ENCODE results near the gene SRGAP3. TPM values are rescaled to one million over a fixed set of nuclear protein-coding genes. Genes with fewer than 3 reads are reported as not detected.

SRGAP3 gene
- total RNA-seq, 2 experiments from 2014 or later = 1.2 to 1.3 TPM

DNA sequence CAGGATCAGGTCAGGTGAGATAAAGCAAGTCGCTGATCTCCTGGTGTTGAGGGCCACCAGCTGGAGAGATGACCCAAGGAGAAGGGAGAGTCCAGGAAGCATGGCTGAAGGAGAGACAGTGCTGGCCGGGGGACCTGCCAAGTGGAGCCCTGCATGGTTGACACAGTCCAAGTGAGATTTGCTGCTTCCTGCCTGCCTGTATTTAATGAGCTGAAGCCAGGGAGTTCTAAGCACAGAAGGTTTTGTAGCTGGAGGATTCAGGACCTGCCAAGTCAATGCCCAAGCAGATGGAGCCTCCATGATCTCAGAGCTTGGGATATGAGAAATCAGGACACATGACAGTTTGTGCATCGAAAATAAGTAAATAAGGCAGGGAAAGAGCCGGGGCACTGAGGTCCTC, 125.6 kb downstream of the SRGAP3 start:
- no peak for DNase-seq
- no peak overlapping the region for H3K4me3 Mint-ChIP-seq
- H3K9me3 Mint-ChIP-seq = no peaks in the 10 kb centered on the region
- no peaks in the 10 kb centered on the region for H3K36me3 Mint-ChIP-seq
- no peak overlapping the region for H3K27ac Mint-ChIP-seq
- H3K4me1 Mint-ChIP-seq = no peaks in the 10 kb centered on the region
- H3K27me3 Mint-ChIP-seq = no peaks in the 10 kb centered on the region

DNA sequence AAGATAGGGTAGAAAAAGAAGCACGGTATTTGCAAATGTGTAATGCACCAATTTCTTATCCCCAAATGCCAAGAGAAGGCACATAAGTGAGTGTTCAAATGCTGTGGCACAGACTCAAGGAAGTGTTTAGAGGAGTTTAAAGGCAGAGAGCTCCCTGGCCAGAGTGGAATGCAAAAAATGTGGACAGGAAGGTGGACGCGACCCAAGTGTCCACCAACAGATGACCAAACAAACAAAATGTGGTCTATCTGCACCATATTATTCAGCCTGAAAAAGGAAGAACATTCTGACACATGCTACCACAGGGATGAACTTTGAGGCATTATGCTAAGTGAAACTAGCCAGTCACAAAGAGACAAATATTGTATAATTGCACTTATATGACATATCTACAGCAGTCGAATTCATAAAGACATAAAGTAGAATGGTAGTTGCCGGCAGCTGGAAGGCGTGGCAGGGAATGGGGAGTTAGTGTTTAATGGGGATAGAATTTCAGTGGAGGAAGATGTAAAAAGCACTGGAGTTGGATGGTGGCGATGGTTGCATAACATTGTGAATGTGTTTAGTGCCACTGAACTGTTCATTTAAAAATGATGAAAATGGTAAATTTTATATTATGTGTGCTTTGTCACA, 126.6 kb downstream of the SRGAP3 start:
- no peak for DNase-seq
- no peaks in the 10 kb centered on the region for H3K36me3 Mint-ChIP-seq
- H3K4me1 Mint-ChIP-seq = no peaks in the 10 kb centered on the region
- H3K9me3 Mint-ChIP-seq = no peaks in the 10 kb centered on the region
- no peak overlapping the region for H3K4me3 Mint-ChIP-seq
- H3K27ac Mint-ChIP-seq = no peak overlapping the region
- H3K27me3 Mint-ChIP-seq = no peaks in the 10 kb centered on the region

DNA sequence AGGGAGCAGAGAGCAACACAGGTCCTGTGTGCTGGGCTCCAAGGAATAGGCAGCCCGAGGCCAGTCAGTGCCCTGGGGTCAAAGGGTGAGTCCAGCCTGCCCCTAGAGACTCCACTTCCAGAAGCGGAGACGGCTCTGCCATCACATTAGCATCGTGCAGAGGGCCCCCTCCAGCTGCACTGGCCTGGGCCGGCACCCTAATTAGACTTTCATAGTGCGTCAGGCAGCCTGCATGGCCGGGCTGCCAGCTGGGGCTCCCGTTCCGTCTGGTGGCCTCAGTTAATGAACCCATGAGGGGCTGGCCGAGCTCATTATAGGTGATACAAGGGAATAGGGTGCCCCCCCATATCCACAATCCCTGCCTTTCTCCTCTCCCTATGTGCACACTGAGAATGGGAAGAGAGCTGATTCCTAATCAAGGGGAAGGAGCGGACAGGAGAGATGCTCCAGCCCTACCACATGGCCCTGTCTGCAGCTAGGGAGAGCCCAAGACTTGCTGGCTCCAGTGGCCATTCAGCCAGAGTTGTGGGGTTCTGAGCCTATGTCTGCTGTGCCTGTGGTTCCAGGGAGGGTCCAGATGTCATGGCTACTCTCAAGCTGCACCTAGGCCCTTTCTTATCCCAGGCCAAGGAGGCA, 128.0 kb downstream of the SRGAP3 start:
- no peak for DNase-seq
- Mint-ChIP-seq H3K9me3 (no peaks in the 10 kb centered on the region), H3K27me3 (no peaks in the 10 kb centered on the region), H3K4me3 (no peak overlapping the region), H3K4me1 (no peaks in the 10 kb centered on the region), H3K36me3 (no peaks in the 10 kb centered on the region), H3K27ac (no peak overlapping the region)

DNA sequence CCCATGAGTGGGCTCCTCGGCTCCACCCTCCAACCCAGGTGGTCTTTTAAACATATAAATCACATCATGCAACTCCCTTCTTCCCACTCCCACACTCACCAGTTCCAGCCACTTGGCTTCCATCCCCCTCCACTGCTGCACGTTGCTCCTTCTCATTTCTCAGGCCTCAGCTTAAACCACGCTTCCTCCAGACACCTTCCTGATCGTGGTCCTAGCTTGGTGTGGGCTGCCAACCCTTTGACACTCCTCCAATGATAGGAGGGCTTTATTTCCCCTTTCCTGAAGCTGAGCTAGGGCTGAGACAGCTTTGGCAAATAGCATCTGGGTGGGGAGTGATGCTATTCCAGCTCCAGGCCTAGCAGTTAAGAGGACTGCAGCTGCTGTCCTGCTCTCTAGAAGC, 130.1 kb downstream of the SRGAP3 start:
- DNase-seq = no peak
- Mint-ChIP-seq H3K27me3 (no peaks in the 10 kb centered on the region), H3K4me3 (no peak overlapping the region), H3K27ac (no peak overlapping the region), H3K36me3 (no peaks in the 10 kb centered on the region), H3K4me1 (no peaks in the 10 kb centered on the region), H3K9me3 (no peaks in the 10 kb centered on the region)

- no peaks in the 10 kb centered on the region for H3K4me1 Mint-ChIP-seq
- no peaks in the 10 kb centered on the region for H3K9me3 Mint-ChIP-seq
- no peaks in the 10 kb centered on the region for H3K36me3 Mint-ChIP-seq
- no peak overlapping the region for H3K27ac Mint-ChIP-seq
- H3K4me3 Mint-ChIP-seq = no peak overlapping the region
- DNase-seq = no peak
- H3K27me3 Mint-ChIP-seq = no peaks in the 10 kb centered on the region
Measured at GRCh38 chr3:9118222-9118621, 131.2 kb downstream of the SRGAP3 start.

GRCh38 chr3:9117220-9117619, 132.2 kb downstream of the SRGAP3 start:
- Mint-ChIP-seq H3K4me1 (no peaks in the 10 kb centered on the region), H3K27me3 (no peaks in the 10 kb centered on the region), H3K9me3 (no peaks in the 10 kb centered on the region), H3K36me3 (no peaks in the 10 kb centered on the region), H3K4me3 (no peak overlapping the region), H3K27ac (no peak overlapping the region)
- no peak for DNase-seq

GRCh38 chr3:9116336-9116735, 133.1 kb downstream of the SRGAP3 start:
- Mint-ChIP-seq H3K9me3 (no peaks in the 10 kb centered on the region), H3K4me3 (no peak overlapping the region), H3K27me3 (no peaks in the 10 kb centered on the region), H3K27ac (no peak overlapping the region), H3K36me3 (no peaks in the 10 kb centered on the region), H3K4me1 (no peaks in the 10 kb centered on the region)
- DNase-seq = no peak

DNA sequence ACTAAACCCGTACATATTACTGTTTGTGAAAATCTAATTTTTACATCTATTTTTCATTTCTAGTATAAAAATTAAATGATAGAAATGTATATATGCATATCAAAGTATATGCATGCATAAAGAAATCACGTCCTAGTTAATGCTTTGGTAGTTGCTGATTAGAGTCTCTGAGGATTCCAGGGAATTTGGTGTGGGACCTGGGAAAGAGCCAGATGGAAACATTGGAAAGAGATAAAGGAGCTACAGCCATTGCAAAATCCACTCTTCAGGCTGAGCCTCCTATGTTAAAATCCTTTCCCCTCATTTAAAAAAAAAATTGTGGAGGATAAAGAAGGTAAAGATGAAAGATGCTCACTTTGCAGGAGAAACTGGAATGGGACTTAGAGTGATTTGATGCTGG, 134.1 kb downstream of the SRGAP3 start:
- no peaks in the 10 kb centered on the region for H3K9me3 Mint-ChIP-seq
- H3K4me3 Mint-ChIP-seq = no peak overlapping the region
- no peaks in the 10 kb centered on the region for H3K27me3 Mint-ChIP-seq
- H3K4me1 Mint-ChIP-seq = no peaks in the 10 kb centered on the region
- no peak for DNase-seq
- H3K27ac Mint-ChIP-seq = no peak overlapping the region
- H3K36me3 Mint-ChIP-seq = no peaks in the 10 kb centered on the region

DNA sequence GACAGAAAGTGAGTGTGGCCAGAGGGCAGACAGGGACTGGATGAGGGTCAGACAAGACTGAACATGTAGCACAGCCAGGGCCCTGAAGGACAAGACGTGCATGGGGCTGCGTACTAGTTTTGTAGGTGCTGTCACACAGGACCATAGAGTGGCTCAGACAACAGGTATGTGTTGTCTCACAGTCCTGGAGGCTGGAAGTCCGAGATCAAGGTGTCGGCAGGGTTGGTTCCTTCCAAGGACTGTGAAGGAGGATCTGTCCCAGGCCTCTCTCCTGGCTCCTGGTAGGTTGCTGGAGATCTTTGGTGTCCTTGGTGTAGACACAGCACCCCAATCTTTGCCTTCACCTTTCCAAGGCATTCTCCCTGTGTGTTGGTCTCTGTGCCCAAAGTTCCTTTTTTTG, 136.4 kb downstream of the SRGAP3 start:
- H3K27me3 Mint-ChIP-seq = peaks cover 3% of the 10 kb centered on the region
- no peak for DNase-seq
- no peak overlapping the region for H3K27ac Mint-ChIP-seq
- H3K36me3 Mint-ChIP-seq = no peaks in the 10 kb centered on the region
- no peaks in the 10 kb centered on the region for H3K9me3 Mint-ChIP-seq
- no peak overlapping the region for H3K4me3 Mint-ChIP-seq
- no peaks in the 10 kb centered on the region for H3K4me1 Mint-ChIP-seq

DNA sequence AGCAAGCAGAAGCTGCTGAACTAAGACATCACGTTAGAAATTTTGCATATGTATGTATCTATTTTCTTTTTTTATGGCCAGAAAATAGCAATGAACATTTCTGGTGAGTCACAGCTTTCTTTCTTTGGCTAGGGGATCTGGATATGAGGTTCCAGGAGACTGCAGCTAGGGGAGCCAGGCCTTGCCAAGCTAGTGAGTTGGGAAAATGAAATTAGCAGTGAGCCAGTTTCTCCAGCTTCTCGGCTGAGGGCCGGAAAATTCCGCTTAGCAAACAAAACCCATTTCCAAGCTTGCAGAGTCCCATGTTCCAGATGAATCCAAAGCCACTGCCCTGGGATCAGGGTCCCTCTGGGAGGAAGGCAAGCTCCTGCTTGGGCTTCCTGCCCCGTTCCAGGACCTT, 137.6 kb downstream of the SRGAP3 start:
- Mint-ChIP-seq H3K9me3 (no peaks in the 10 kb centered on the region), H3K27ac (no peak overlapping the region), H3K36me3 (no peaks in the 10 kb centered on the region), H3K27me3 (peaks cover 3% of the 10 kb centered on the region), H3K4me3 (no peak overlapping the region), H3K4me1 (no peaks in the 10 kb centered on the region)
- no peak for DNase-seq

DNA sequence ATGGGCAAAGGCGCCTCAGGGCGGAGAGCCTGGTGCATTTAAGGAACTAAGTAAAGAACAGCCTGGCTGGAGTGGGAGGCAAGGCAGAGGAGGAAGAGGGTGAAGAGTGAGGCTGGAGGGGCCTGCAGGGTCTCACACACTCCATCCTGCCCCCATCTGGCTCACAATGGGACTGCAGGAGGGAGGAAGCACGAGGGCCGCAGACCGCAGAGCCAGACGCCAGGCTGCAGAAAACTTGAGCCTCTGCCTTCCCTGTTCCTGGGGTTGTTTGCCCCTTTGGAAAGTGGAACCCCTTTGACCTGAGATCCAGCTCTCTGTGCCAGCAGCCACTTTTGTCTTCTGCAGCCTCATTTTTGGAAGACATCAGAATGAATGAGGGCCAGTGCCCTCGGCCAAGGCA, 138.0 kb downstream of the SRGAP3 start:
- no peak overlapping the region for H3K27ac Mint-ChIP-seq
- H3K4me1 Mint-ChIP-seq = no peaks in the 10 kb centered on the region
- H3K27me3 Mint-ChIP-seq = peaks cover 3% of the 10 kb centered on the region
- no peaks in the 10 kb centered on the region for H3K36me3 Mint-ChIP-seq
- no peak for DNase-seq
- no peaks in the 10 kb centered on the region for H3K9me3 Mint-ChIP-seq
- no peak overlapping the region for H3K4me3 Mint-ChIP-seq

DNA sequence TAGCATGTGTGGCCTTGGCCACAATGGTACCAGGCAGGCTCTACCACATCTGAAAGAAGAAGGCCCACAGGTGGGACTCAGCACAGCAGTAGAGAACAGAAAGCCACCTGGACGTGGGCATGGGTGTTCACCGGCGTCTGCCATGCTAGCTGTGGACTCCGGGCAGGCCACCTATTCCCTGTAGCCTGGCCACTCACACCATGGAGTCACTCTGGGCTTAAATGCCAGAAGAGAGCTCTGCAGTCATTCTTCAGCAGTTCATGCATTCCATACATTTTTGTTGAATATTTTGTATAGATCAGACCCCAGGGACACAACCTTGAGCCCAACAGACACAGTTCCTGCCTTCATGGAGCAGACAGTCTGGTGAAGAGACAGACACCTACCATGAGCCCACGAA, 138.6 kb downstream of the SRGAP3 start:
- no peaks in the 10 kb centered on the region for H3K4me1 Mint-ChIP-seq
- no peak for DNase-seq
- H3K4me3 Mint-ChIP-seq = no peak overlapping the region
- H3K36me3 Mint-ChIP-seq = no peaks in the 10 kb centered on the region
- no peak overlapping the region for H3K27ac Mint-ChIP-seq
- H3K9me3 Mint-ChIP-seq = no peaks in the 10 kb centered on the region
- peaks cover 3% of the 10 kb centered on the region for H3K27me3 Mint-ChIP-seq

DNA sequence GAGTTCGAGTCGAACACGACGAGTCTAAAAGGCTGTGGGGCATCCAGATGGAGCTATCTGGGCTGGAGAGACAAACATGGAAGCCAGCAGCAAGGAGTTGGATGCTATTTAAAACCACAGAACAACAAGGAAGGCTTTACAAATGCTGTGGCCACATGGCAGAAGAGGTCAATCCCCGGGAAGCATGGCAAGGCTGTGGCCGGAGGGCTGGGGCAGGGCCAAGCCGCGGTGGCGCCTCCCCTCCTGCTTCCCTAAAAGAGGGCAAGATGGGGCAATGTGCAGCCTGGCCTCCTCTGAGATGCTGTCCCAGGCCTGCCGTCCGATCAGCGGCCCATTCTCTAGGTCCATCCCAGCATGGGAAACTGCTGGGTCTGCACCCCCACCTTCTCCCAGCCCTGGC, 139.1 kb downstream of the SRGAP3 start:
- Mint-ChIP-seq H3K27ac (no peak overlapping the region), H3K27me3 (peaks cover 3% of the 10 kb centered on the region), H3K36me3 (no peaks in the 10 kb centered on the region), H3K9me3 (no peaks in the 10 kb centered on the region), H3K4me3 (no peak overlapping the region), H3K4me1 (no peaks in the 10 kb centered on the region)
- no peak for DNase-seq

DNA sequence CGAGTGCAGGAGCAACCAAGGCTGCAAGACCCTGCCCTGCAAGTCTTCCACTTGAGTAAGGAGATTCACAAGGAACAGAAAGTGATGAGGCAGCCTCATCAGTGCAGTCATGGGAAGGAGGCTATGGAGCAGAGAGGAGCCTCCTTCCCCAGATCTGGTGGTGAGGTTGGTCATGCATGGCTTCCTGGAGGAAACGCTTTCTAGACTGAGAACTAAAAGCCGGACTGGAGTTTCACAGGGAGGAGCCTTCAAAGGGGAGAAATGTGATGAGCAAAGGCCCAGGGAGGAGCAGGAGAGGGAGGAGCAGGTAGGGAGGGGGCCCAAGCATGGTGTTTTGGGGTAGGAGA, 139.9 kb downstream of the SRGAP3 start:
- H3K36me3 Mint-ChIP-seq = no peaks in the 10 kb centered on the region

DNA sequence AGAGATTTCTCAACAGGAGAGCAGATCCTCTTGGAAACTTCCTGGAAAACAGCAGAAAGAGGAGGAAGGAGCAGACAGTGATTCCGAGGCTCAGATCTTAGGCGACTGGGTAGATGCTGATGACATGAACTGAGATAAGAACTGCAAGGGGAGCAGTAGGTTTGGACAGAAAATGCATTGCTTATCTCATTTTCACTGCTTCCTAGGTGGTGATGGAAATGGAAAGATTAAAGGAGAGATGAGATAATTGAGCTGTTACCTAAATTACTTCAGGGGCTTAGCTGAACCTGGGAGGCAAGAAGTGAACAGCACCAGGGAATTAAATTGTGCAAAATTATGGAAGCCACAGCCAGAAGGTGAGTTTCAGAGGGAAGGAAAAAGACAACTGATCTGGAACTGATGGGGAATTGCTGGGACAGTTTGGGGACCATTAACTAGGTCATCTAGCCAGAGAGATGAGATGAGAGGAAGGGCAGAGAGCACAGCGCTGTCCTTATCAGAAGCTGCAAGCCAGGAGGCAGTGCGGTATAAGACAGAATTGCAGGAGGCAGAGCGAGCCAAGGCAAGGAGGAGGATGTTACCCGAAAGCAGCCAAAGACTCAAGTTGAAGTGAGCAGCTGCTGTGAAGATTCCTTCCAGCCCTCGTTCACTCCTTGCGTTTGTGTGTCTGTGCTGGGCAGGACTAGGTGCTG, 140.4 kb downstream of the SRGAP3 start:
- H3K27me3 Mint-ChIP-seq = peaks cover 3% of the 10 kb centered on the region
- no peak for DNase-seq
- no peaks in the 10 kb centered on the region for H3K9me3 Mint-ChIP-seq
- no peak overlapping the region for H3K4me3 Mint-ChIP-seq
- no peak overlapping the region for H3K27ac Mint-ChIP-seq
- H3K36me3 Mint-ChIP-seq = no peaks in the 10 kb centered on the region
- H3K4me1 Mint-ChIP-seq = no peaks in the 10 kb centered on the region

More for the DNA sequence above, 139.9 kb downstream of the SRGAP3 start:
- H3K27me3 Mint-ChIP-seq = peaks cover 3% of the 10 kb centered on the region
- H3K27ac Mint-ChIP-seq = no peak overlapping the region
- no peaks in the 10 kb centered on the region for H3K4me1 Mint-ChIP-seq
- H3K4me3 Mint-ChIP-seq = no peak overlapping the region
- DNase-seq = no peak
- H3K9me3 Mint-ChIP-seq = no peaks in the 10 kb centered on the region

DNA sequence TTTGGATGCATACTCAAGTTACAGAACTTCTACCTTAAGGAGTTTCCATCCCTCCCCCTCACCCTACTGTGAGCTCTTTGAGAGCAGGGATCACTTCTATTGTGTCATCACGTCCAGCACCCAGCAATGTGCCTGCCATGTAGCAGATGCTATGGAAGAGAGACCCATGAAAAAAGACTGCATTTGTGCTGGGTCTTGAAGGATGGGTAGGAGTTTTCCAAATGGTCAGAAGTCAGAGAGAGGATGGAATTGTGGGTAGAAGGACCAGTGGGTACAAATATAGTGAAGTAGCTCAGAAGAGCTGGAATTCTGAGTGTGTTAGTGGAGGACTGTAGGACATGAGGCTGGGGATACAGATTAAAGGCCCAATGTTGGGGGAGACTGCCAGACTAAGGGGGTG, 141.7 kb downstream of the SRGAP3 start:
- Mint-ChIP-seq H3K4me1 (no peaks in the 10 kb centered on the region), H3K36me3 (no peaks in the 10 kb centered on the region), H3K4me3 (no peak overlapping the region), H3K9me3 (no peaks in the 10 kb centered on the region), H3K27ac (no peak overlapping the region), H3K27me3 (peaks cover 3% of the 10 kb centered on the region)
- DNase-seq = no peak

Measured in activated naive CD8-positive, alpha-beta T cell treated with anti-CD3 and anti-CD28 coated beads for 36 hours (primary cell).